ENCODE data around the gene ZBED4.

Gene ZBED4

GRCh38 chr22:49883294-49883640 is 29.6 kb downstream of the ZBED4 start:
- DNase-seq: no peak

GRCh38 chr22:49884075-49884474 is 30.4 kb downstream of the ZBED4 start:
- no peak for DNase-seq

GRCh38 chr22:49884503-49885260 is 31.0 kb downstream of the ZBED4 start:
- no peak for DNase-seq

GRCh38 chr22:49885281-49885680 is 31.6 kb downstream of the ZBED4 start:
- no peak for DNase-seq

- no peak for DNase-seq
Measured at GRCh38 chr22:49885881-49886280, 32.2 kb downstream of the ZBED4 start.

- DNase-seq: no peak
Measured at GRCh38 chr22:49886346-49887063, 32.9 kb downstream of the ZBED4 start.

DNA sequence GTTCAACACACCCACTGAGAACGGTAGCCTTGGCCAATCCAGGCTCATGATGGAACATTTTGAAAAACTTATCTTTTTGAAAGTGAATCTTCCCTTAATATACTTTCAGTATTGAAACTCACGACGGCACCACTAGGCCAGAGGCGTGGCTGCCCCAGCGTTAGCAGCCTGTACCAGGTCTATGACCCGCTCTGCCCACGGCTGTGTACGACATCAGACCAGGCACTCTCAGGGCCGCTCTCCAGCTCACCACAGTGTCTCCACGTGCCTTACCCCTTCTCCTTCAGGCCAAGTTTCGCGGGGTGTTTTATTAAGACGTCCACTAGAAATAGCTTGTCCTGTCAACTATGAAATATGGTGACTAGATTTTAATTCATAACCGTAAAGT is 33.4 kb downstream of the ZBED4 start:
- no peak for DNase-seq

DNA sequence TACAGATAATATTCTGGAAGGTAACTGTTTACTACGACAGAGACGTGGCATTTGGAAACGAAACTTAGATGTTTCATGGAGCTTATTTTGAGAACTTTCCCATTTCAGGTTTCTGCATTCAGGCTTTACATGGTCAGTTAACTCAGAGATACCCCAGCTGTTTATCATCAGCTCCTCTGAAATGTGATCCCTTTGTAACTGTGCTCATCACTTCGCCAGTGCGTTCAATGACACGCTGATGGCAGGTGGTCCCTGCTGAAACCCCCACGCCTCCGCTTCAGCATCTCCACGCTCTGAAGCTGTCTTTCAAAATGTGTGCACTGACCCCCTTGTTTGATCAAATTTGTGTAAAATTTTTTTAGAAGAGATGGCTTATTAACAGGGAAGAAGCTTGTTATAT is 34.1 kb downstream of the ZBED4 start:
- no peak for DNase-seq

DNA sequence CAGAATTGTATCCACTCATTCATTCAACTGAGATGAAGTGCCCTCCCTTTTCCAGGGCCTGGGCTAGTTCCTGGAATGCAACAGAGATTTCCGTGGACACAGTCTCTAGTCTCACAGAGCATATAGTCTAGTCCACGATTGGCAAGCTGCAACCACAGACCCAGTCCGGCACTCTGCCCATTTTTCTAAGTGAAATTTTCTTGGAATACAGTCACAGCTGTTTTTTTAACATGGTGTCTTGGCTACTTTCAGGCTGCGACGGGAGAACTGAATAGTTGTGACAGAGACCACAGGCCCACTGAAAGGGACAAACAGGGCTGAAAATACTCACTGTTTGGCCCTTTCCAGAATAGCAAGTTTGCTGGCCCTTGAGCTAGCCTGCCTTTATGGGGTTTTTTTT is 35.4 kb downstream of the ZBED4 start:
- DNase-seq: no peak

- DNase-seq: no peak
Measured at GRCh38 chr22:49892226-49892899, 38.7 kb downstream of the ZBED4 start.

DNA sequence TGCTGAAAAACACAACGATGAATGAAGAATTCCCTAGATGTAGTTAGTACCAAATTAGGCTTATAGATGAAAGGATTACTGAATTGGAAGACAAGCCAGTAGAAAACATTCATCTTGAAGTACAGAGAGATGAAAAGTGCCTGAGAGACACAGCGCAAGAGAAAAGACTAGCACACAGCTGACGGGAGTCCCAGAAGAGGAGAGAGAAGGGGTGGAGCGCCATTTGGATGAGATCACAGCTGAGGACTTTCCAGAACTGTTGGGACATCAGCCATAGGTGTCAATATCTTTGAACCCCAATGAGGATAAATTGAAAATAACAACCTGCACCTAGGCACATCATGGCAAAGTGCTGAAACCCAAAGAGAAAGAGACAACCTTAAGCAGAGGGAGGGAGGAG is 39.4 kb downstream of the ZBED4 start:
- no peak for DNase-seq

GRCh38 chr22:49894322-49895054 is 40.8 kb downstream of the ZBED4 start:
- no peak for DNase-seq

- no peak for DNase-seq
Measured at GRCh38 chr22:49896201-49896600, 42.6 kb downstream of the ZBED4 start.

DNA sequence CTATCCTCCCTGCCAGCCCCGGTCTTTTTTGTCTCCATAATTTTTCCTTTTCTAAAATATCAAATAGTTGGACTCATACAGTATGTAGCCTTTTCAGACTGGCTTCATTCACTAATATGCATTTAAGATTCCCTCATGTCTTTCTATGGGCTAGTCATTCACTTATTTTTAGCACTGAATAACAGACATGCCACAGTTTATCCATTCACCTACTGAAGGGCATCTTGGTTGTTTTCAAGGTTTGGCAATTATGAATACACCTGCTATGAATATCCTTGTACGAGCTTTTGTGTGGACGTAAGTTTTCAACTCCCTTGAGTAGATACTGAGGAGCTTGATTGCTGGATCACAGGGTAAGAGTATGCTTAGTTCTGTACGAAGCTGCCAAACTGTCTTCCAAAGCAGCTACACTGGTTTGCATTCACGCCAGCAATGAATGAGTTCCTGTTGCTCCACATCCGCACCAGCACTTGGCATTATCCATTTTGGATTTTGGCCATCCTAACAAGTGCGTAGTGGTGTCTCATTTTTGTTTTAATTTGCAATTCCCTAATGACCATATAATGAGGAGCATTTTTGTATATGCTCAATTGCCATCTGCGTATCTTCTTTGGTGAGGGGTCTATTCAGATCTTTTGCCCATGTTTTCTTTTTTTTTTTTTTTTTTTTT is 43.5 kb downstream of the ZBED4 start:
- DNase-seq: no peak

- DNase-seq: no peak
Measured at GRCh38 chr22:49899530-49899929, 45.9 kb downstream of the ZBED4 start.

DNA sequence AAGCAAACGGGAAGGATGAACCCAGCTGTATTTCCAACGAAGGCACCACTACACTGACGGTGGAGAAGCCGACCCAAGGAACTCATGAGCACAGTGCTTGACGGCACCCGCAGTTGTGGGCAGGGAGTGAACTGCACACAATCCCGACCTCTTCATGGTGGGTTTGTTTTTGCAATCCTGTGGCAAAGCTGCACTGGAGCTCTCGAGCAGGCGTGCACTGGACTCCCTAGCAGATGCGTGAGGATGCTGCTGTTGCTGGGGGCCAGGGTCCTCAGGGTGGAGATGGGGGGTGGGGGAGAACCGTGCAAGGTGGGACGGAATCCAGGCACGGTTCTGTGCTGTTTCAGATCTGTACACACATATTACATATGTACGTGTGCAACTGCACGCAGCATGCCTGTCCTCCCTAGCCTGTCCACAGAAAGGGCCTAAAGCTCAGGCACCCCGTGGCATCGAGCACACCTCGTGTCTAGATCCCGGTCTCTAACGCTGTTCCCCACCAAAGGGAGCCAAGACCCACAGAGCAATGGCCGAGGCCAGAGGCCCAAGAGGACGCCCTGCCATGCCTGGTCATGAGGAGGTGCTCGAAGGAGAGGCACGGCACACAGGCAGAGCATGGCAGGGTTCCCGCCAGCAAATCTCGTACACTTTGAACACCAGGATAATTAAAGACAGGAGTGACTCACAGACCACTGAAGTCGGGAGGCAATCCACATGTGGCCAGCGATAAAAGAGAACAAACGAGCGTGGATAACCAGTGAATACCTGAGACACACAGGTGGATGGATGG is 47.0 kb downstream of the ZBED4 start:
- no peak for DNase-seq

DNA sequence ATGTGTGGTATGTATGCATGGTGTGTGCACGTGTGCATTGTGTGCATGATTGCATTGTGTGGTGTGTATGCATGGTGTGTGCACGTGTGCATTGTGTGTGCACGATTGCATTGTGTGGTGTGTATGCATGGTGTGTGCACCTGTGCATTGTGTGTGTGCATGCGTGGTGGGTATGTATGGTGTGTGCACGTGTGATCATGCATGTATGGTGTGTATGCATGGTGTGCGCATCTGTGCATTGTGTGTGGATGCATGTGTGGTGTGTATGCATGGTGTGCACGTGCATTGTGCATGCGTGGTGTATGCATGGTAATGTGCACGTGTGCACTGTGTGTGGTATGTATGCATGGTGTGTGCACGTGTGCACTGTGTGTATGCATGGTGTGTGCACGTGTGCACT is 47.8 kb downstream of the ZBED4 start:
- no peak for DNase-seq

DNA sequence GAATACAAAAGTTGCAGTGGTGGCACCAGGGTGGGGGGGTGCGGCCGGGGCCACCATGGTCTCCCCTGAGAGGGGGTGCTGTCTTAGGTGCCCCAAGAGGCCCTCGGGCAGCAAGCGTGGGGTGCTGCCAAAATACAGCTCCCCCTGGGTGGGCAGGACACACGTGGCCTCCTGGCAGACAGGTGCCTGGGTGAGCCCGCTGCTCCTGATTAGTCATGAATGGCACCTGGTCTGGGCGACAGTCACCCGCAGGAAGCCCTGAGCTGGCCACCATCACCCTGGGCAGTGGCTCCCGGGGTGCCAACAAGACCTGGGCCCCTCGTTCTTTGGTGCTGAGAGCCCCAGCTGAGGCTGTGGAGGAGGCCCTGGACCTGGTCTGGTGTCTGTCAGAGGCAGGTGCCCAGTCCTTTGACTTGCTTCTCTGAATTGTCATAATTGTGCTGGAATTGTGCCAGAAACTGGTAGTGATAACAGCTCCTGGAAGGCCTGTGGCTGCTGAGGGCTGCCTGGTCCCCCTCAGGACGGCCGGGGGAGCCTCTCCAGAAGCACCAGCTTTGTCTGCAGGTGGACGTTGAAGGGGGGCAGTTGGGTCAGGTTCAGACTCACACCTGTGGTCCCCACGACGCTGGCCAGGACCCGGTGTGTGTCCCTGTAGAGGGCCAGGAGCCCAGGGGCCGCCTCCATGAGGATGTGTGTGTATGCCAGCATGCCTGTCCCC is 49.8 kb downstream of the ZBED4 start:
- no peak for DNase-seq

- DNase-seq: no peak
Measured at GRCh38 chr22:49904040-49904369, 50.4 kb downstream of the ZBED4 start.

DNA sequence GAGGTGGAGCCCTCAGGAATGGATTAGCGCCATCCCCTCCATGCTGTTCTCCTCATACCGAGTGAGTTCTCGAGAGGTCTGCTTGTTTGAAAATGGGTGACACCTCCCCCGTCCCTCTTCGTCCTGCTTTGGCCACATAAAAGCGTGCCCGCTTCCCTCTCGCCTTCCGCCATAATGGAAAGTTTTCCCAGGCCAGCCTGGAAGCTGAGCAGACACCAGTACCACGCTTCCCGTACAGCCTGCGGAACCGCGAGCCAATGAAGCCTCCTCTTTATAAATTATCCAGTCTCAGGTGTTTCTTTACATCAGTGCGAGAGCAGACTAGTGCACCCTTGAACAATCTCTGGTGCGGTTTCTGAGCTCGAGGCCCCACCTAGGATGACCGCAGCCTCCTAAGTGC is 51.8 kb downstream of the ZBED4 start:
- DNase-seq: no peak

GRCh38 chr22:49906071-49906798 is 52.6 kb downstream of the ZBED4 start:
- DNase-seq: no peak

Measured in CD4-positive, alpha-beta T cell treated with Interleukin-17A for 4 hours (primary cell).